SK-N-SH (cell line): ENCODE results near the gene CXorf38. TPM values are rescaled to one million over a fixed set of nuclear protein-coding genes. Genes with fewer than 3 reads are reported as not detected.

Experiments
- CTCF ChIA-PET: fragments of 300-600, 350-600 bp; formaldehyde crosslinking; extraction: SDS; loops from one replicate; lab custom pipeline; 2021; lab: Yijun Ruan, JAX
- POLR2A ChIA-PET: fragments of 350-600 bp; sonication (Branson Sonifier 250); formaldehyde crosslinking; extraction: SDS; loops from one replicate; lab custom pipeline; 2020; ENCODE audit warnings: antibody characterized with exemption, inconsistent platforms; lab: Yijun Ruan, JAX
- DNase-seq: peaks from one replicate; pipeline ENCODE4 v3.0.0; 2012
- H2AFZ ChIP-seq: fragments of 200-600 bp; sonication (generic); 2 replicates; pipeline ENCODE4 v1.8.1; 2016; ENCODE audit warnings: antibody characterized with exemption, mild to moderate bottlenecking, low read depth
- H3F3A ChIP-seq: fragments of 200-600 bp; sonication (generic); replicated peaks from 2 replicates; pipeline ENCODE3; 2016; ENCODE audit warnings: antibody characterized with exemption, mild to moderate bottlenecking; ENCODE audit not compliant: insufficient read depth
- H3K27ac ChIP-seq, 2 experiments: fragments of 200-500 bp in 1 of 2; fragments of 200-600 bp in 1 of 2; sonication (Bioruptor generic) in 1 of 2; sonication (generic), shearing (Covaris generic) in 1 of 2; 2 replicates each; pipeline versions ENCODE4 v1.5.1 to v1.6.1; 2014 to 2016; ENCODE audit warnings: low read depth in 2 of 2, inconsistent platforms in 1 of 2, low read length in 1 of 2, mild to moderate bottlenecking in 1 of 2, mixed read lengths in 1 of 2
- H3K27me3 ChIP-seq: fragments of 200-600 bp; sonication (generic), shearing (Covaris generic); 2 replicates; pipeline ENCODE4 v1.6.1; 2016; ENCODE audit warnings: mixed run types; ENCODE audit not compliant: insufficient read depth
- H3K36me3 ChIP-seq, 2 experiments: fragments of 200-500 bp in 1 of 2; fragments of 200-600 bp in 1 of 2; sonication (Bioruptor generic) in 1 of 2; sonication (generic) in 1 of 2; replicated peaks in 1 of 2; 2 replicates each; pipeline versions ENCODE3 to v1.5.1; 2014 to 2016; ENCODE audit warnings: low read length in 1 of 2, mild to moderate bottlenecking in 1 of 2; ENCODE audit not compliant: insufficient read depth in 2 of 2, control insufficient read depth in 1 of 2
- H3K4me1 ChIP-seq, 2 experiments: fragments of 200-500 bp in 1 of 2; fragments of 200-600 bp in 1 of 2; sonication (Bioruptor generic) in 1 of 2; sonication (generic), shearing (Covaris generic) in 1 of 2; 2 replicates each; pipeline versions ENCODE4 v1.5.1 to v1.6.1; 2014 to 2016; ENCODE audit warnings: low read depth in 1 of 2, low read length in 1 of 2, mixed run types in 1 of 2; ENCODE audit not compliant: insufficient read depth in 2 of 2, control insufficient read depth in 1 of 2
- H3K4me2 ChIP-seq: fragments of 200-600 bp; sonication (generic), shearing (Covaris generic); 2 replicates; pipeline ENCODE4 v1.6.1; 2017; ENCODE audit warnings: mixed run types
- H3K4me3 ChIP-seq, 2 experiments: fragments of 200-500 bp in 1 of 2; fragments of 200-600 bp in 1 of 2; sonication (Bioruptor generic) in 1 of 2; sonication (generic), shearing (Covaris generic) in 1 of 2; 2 replicates each; pipeline versions ENCODE4 v1.5.1 to v1.8.1; 2014 to 2016; ENCODE audit warnings: low read depth in 2 of 2, inconsistent platforms in 1 of 2, low read length in 1 of 2, mild to moderate bottlenecking in 1 of 2, mixed read lengths in 1 of 2, moderate library complexity in 1 of 2
- H3K79me2 ChIP-seq: fragments of 200-600 bp; sonication (generic); 2 replicates; pipeline ENCODE4 v1.8.1; 2017; ENCODE audit warnings: mild to moderate bottlenecking; ENCODE audit not compliant: insufficient read depth
- H3K9ac ChIP-seq: fragments of 200-600 bp; sonication (generic); 2 replicates; pipeline ENCODE4 v1.6.1; 2017; ENCODE audit warnings: mixed run types
- H3K9me2 ChIP-seq: fragments of 200-600 bp; sonication (generic); 2 replicates; pipeline ENCODE4 v1.6.1; 2017; ENCODE audit warnings: mixed run types
- H3K9me3 ChIP-seq: fragments of 200-600 bp; sonication (generic); 2 replicates; pipeline ENCODE4 v1.6.1; 2017; ENCODE audit warnings: mixed run types, mild to moderate bottlenecking, moderate library complexity
- H4K20me1 ChIP-seq: fragments of 200-600 bp; sonication (generic); 2 replicates; pipeline ENCODE4 v1.6.1; 2017; ENCODE audit warnings: mild to moderate bottlenecking, mixed run types; ENCODE audit not compliant: insufficient read depth
- CHD2 ChIP-seq: fragments of 150-350 bp; IDR thresholded peaks from 2 replicates; pipeline ENCODE4 v1.6.1; 2018; ENCODE audit warnings: low read length; ENCODE audit not compliant: partially characterized antibody
- ELF1 ChIP-seq: IDR thresholded peaks from 2 replicates; pipeline ENCODE4 v1.4.0; 2012
- EZH2phosphoT487 ChIP-seq: fragments of 200-600 bp; sonication (generic); IDR thresholded peaks from 2 replicates; pipeline ENCODE4 v1.6.1; 2017; ENCODE audit warnings: low read depth, mixed run types, mild to moderate bottlenecking, antibody characterized with exemption, moderate library complexity, borderline replicate concordance
- FOSL2 ChIP-seq: IDR thresholded peaks from 2 replicates; pipeline ENCODE4 v1.4.0; 2012; ENCODE audit warnings: low read depth, mild to moderate bottlenecking, moderate library complexity, borderline replicate concordance
- FOXJ3 ChIP-seq: sonication (generic); formaldehyde crosslinking; IDR thresholded peaks from 2 replicates; pipeline ENCODE4 v1.5.1; 2020; ENCODE audit warnings: mild to moderate bottlenecking, missing genetic modification reagents
- FOXM1 ChIP-seq: IDR thresholded peaks from 2 replicates; pipeline ENCODE4 v1.4.0; 2012; ENCODE audit warnings: low read depth, mild to moderate bottlenecking
- GABPA ChIP-seq: IDR thresholded peaks from 2 replicates; pipeline ENCODE4 v1.4.0; 2012; ENCODE audit warnings: low read depth, mild to moderate bottlenecking
- JUND ChIP-seq: IDR thresholded peaks from 2 replicates; pipeline ENCODE4 v1.4.0; 2012
- MEF2A ChIP-seq: IDR thresholded peaks from 2 replicates; pipeline ENCODE4 v1.4.0; 2012; ENCODE audit warnings: low read depth, borderline replicate concordance
- MXI1 ChIP-seq: IDR thresholded peaks from 2 replicates; pipeline ENCODE4 v1.6.1; 2012; ENCODE audit warnings: mild to moderate bottlenecking, low read depth, low read length, improper control_type of control experiment
- NRF1 ChIP-seq: IDR thresholded peaks from 2 replicates; pipeline ENCODE4 v1.6.1; 2012; ENCODE audit warnings: low read depth, mild to moderate bottlenecking, low read length
- PBX3 ChIP-seq: IDR thresholded peaks from 2 replicates; pipeline ENCODE4; 2012
- RAD21 ChIP-seq: IDR thresholded peaks from 2 replicates; pipeline ENCODE4 v1.6.1; 2012; ENCODE audit warnings: mild to moderate bottlenecking, low read length
- RCOR1 ChIP-seq: fragments of 150-350 bp; IDR thresholded peaks from 2 replicates; pipeline ENCODE4 v1.6.1; 2017; ENCODE audit warnings: antibody characterized with exemption, low read length
- REST ChIP-seq: IDR thresholded peaks from 2 replicates; pipeline ENCODE4 v1.6.1; 2012; ENCODE audit warnings: mild to moderate bottlenecking, low read depth, low read length, moderate library complexity
- RXRA ChIP-seq: IDR thresholded peaks from 2 replicates; pipeline ENCODE4 v1.4.0; 2012; ENCODE audit warnings: low read depth, mild to moderate bottlenecking, borderline replicate concordance
- SIN3A ChIP-seq: IDR thresholded peaks from 2 replicates; pipeline ENCODE4 v1.6.1; 2012; ENCODE audit warnings: low read depth, mild to moderate bottlenecking, low read length, moderate library complexity, borderline replicate concordance
- SMC3 ChIP-seq: IDR thresholded peaks from 2 replicates; pipeline ENCODE4 v1.6.1; 2012; ENCODE audit warnings: low read depth, low read length, improper control_type of control experiment
- TCF12 ChIP-seq: IDR thresholded peaks from 2 replicates; pipeline ENCODE4 v1.4.0; 2012
- YY1 ChIP-seq: IDR thresholded peaks from 2 replicates; pipeline ENCODE4 v1.4.0; 2012; ENCODE audit warnings: low read depth, mild to moderate bottlenecking
- WGBS: methylation state at CpG from one replicate; pipeline ENCODE4 v1.1.6; 2017; ENCODE audit warnings: low lambda C conversion rate; 5-methylcytosine and 5-hydroxymethylcytosine counted together
- polyA plus RNA-seq, 3 experiments: library from polyadenylated mRNA; depleted of rRNA; stranded (reverse); fragments of >200 nt; gene quantifications; 2 replicates each; pipeline ENCODE4 v1.2.3, GENCODE V29; 2012
- TF ChIP-seq, protein P1 (sequence below): fragments of 200-600 bp; sonication (generic); IDR thresholded peaks from 2 replicates; pipeline ENCODE4 v1.6.1; 2017; ENCODE audit warnings: antibody characterized with exemption, mild to moderate bottlenecking, moderate library complexity

The CXorf38 gene
- polyA plus RNA-seq, 1 of the 3 experiments (the other 2 are of a cell fraction) = 8.4 TPM

DNA sequence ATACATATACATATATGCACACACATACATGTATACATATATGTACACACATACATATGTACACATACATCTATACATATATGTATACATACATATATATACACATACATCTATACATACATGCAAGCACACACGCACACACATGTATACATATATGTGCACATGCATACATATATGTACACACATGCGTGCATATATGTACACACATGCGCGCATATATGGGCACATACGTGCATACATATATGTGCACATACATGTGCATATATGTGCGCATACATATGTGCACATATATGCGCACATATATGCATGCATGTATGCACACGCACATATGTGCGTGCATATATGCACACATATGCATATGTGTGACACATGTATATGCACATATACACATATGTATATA, 31.4 kb downstream of the CXorf38 start:
- Histone ChIP-seq H3K4me2 (no peak overlapping the region), H3K27me3 (peaks cover 3% of the 10 kb centered on the region; the same call in 1 of the 2 replicates), H4K20me1 (no peaks in the 10 kb centered on the region), H3F3A (peaks cover 10% of the 10 kb centered on the region), H3K9ac (no peak overlapping the region), H3K79me2 (no peaks in the 10 kb centered on the region), H3K4me1 (no peaks in the 10 kb centered on the region)
- TF ChIP-seq FOXJ3 = no peak
- no peak for TF ChIP-seq RCOR1
- TF ChIP-seq MEF2A = no peak
- no peak for TF ChIP-seq SIN3A
- TF ChIP-seq, all 33 proteins: peak for 0
- no peak overlapping the region for H3K27ac ChIP-seq
- 74% methylated on average over 9 of the region's 9 CpGs for WGBS
- no peak overlapping the region for H3K4me3 ChIP-seq
- no peaks in the 10 kb centered on the region for H3K9me3 ChIP-seq
- no peaks in the 10 kb centered on the region for H3K36me3 ChIP-seq
- H3K9me2 ChIP-seq = no peaks in the 10 kb centered on the region
- CTCF ChIA-PET = no interaction called here
- DNase-seq = no peak
- no peak overlapping the region for H2AFZ ChIP-seq
- POLR2A ChIA-PET = no interaction called here

- H3K27me3 ChIP-seq = no peaks in the 10 kb centered on the region; the same call in 1 of the 2 replicates
These were observed 34.9 kb downstream of the CXorf38 start for GRCh38 chrX:40612511-40612910.

More at GRCh38 chrX:40612511-40612910, 34.9 kb downstream of the CXorf38 start:
- H3K4me3 ChIP-seq = no peak overlapping the region
- H2AFZ ChIP-seq = no peak overlapping the region
- H3K27ac ChIP-seq = no peak overlapping the region
- ChIA-PET CTCF (no interaction called here), POLR2A (no interaction called here)
- H3F3A ChIP-seq = peaks cover 10% of the 10 kb centered on the region
- 43% methylated on average over 4 of the region's 4 CpGs for WGBS
- H4K20me1 ChIP-seq = no peaks in the 10 kb centered on the region
- no peaks in the 10 kb centered on the region for H3K36me3 ChIP-seq
- H3K4me2 ChIP-seq = no peak overlapping the region
- no peak for TF ChIP-seq JUND
- no peak for TF ChIP-seq RAD21
- TF ChIP-seq YY1 = no peak
- no peak for TF ChIP-seq TCF12
- no peak for TF ChIP-seq PBX3
- TF ChIP-seq SMC3 = no peak
- no peak for TF ChIP-seq MXI1
- TF ChIP-seq, protein P1, sequence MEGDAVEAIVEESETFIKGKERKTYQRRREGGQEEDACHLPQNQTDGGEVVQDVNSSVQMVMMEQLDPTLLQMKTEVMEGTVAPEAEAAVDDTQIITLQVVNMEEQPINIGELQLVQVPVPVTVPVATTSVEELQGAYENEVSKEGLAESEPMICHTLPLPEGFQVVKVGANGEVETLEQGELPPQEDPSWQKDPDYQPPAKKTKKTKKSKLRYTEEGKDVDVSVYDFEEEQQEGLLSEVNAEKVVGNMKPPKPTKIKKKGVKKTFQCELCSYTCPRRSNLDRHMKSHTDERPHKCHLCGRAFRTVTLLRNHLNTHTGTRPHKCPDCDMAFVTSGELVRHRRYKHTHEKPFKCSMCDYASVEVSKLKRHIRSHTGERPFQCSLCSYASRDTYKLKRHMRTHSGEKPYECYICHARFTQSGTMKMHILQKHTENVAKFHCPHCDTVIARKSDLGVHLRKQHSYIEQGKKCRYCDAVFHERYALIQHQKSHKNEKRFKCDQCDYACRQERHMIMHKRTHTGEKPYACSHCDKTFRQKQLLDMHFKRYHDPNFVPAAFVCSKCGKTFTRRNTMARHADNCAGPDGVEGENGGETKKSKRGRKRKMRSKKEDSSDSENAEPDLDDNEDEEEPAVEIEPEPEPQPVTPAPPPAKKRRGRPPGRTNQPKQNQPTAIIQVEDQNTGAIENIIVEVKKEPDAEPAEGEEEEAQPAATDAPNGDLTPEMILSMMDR = no peak
- no peak for TF ChIP-seq FOXM1
- TF ChIP-seq CHD2 = no peak
- no peak for TF ChIP-seq EZH2phosphoT487
- TF ChIP-seq REST = no peak
- TF ChIP-seq NRF1 = no peak
- TF ChIP-seq RXRA = no peak
- TF ChIP-seq ELF1 = no peak
- TF ChIP-seq GABPA = no peak
- no peak for TF ChIP-seq FOSL2
- no peaks in the 10 kb centered on the region for H3K79me2 ChIP-seq
- H3K9me2 ChIP-seq = no peaks in the 10 kb centered on the region
- H3K9me3 ChIP-seq = no peaks in the 10 kb centered on the region
- no peak overlapping the region for H3K9ac ChIP-seq
- no peak for DNase-seq
- H3K4me1 ChIP-seq = no peaks in the 10 kb centered on the region
